GM12801 (cell line): ENCODE results near the gene ELOVL1.

Experiments used
- TF ChIP-seq, protein P1 (sequence below): IDR thresholded peaks from one replicate; pipeline ENCODE4 v1.5.1; 2011; ENCODE audit warnings: control low read depth; ENCODE audit not compliant: insufficient read length; ENCODE audit errors: extremely low read depth

Gene ELOVL1

DNA sequence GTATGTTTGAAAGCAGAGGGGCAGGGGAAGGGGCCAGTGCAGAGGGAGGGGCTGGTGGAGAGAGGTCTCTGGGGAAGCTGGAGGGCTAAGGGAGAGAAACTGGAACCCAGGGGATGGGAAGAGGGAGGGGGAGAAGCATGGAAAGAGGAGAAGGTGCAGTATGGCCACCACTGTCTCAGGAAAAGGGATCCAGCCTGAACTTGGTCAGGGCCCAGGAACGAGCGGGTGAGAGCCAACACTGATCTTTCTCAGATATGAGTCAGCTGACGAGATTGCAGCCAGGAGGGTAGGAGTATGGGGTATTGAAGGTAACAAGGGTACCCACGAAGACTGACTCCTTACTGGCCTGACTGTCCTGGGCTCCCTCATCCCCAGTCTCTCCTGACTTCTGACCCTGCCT is 49.0 kb downstream of the ELOVL1 start:
- TF ChIP-seq, protein P1, sequence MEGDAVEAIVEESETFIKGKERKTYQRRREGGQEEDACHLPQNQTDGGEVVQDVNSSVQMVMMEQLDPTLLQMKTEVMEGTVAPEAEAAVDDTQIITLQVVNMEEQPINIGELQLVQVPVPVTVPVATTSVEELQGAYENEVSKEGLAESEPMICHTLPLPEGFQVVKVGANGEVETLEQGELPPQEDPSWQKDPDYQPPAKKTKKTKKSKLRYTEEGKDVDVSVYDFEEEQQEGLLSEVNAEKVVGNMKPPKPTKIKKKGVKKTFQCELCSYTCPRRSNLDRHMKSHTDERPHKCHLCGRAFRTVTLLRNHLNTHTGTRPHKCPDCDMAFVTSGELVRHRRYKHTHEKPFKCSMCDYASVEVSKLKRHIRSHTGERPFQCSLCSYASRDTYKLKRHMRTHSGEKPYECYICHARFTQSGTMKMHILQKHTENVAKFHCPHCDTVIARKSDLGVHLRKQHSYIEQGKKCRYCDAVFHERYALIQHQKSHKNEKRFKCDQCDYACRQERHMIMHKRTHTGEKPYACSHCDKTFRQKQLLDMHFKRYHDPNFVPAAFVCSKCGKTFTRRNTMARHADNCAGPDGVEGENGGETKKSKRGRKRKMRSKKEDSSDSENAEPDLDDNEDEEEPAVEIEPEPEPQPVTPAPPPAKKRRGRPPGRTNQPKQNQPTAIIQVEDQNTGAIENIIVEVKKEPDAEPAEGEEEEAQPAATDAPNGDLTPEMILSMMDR = no peak

DNA sequence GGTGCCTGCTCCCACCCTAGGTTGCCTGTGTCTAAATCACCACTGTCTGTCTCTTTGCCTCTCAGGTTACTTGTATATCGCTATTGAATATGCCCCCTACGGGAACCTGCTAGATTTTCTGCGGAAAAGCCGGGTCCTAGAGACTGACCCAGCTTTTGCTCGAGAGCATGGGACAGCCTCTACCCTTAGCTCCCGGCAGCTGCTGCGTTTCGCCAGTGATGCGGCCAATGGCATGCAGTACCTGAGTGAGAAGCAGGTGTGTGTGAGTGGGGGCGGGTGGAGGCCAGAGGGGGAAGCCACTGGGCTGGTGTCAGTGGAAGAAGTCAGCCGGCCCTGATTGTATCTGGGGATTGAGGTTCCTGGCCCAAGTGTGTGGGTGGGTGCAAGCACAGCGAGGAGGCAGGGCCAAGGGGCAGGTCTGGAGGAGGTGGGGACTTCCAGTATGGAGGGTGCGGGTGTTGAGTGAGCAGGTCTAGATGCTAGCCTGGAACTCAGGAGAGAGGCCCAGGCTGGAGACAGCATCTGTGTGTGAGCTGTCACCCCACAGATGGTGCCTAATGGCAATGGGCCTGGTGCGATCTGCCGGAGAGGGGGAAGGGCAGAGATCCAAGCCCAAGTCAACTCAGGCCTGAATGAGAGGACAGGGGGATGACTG is 49.9 kb downstream of the ELOVL1 start:
- TF ChIP-seq, protein P1 = no peak

DNA sequence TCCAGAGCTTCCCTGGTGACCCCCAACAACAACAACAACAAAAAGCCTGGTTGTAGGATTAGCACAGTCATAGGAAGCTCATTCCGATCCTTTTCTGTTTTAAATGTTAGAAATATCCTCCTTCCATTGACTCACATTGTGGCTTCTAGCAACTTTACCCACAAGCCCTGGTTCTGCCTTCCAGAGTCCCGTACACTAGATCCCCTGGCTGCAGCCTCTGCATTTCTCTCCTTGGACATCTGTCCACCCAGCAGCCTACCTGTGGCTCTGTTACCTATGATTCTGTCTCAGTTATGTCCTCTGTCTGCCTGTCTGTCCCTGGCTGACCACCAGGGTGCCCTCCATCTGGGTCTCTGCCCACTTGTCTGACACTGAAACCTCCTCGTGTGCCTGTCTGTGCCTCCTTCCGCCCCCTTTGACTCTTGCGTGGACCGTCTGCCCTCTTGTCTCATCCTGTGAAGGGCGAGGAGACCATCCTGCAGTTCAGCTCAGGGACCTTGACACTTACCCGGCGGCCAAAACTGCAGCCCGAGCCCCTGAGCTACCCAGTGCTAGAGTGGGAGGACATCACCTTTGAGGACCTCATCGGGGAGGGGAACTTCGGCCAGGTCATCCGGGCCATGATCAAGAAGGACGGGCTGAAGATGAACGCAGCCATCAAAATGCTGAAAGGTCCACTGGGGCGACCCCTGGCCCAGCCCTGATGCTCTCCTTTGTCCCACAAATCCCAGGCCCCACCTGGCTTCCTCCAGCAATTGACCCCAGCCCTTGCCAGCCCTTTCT is 50.9 kb downstream of the ELOVL1 start:
- TF ChIP-seq, protein P1 = no peak

DNA sequence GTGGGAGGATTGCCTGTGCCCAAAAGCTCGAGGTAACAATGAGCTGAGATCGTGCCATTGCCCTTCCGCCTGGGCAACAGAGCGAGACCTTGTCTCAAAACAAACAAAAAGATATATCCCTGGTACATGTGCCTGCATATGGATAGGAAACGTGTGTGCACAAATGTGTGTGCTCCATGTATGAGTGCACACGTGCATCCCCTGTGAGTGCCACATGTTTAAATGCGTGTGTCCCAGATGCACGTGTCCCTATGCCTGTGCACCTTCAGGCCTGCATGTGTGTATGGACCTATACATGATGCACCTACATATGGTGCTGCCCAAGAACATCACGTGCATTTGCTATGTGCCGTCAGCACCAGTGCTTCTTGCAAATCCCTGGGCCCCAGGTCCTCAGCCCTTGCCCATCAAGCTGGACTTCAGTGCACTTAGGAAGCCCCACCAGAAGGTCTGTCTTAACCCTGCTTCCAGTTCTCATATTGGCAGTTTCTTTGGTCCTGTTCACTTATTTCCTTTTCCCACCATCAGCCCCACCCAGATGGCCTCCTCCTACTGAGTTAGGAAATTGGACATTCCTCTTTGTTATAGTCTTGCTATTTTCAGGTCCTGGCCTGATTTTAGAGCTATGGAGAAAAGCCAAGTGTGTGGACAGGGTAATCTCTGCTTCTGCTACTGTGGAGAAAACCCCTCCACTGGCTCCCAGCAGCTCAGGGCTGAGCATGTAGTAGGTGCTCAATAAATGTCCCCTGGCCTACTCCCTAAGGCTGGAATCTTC is 51.7 kb downstream of the ELOVL1 start:
- TF ChIP-seq, protein P1 = no peak

DNA sequence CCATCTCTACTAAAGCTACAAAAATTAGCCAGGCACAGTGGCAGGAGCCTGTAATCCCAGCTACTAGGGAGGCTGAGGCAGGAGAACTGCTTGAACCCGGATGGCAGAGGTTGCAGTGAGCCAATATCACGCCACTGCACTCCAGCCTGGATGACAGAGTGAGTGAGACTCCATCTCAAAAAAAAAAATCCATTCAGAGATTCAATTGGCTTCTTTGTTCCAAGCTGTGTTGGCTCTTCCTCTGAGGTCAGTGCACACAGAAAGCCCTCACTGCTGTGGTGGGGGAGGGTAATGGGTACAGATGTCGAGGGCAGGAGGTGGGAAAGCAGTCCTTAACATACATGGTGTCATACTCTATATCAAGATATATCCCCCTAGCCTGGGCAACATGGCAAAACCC is 52.3 kb downstream of the ELOVL1 start:
- TF ChIP-seq, protein P1 = no peak

DNA sequence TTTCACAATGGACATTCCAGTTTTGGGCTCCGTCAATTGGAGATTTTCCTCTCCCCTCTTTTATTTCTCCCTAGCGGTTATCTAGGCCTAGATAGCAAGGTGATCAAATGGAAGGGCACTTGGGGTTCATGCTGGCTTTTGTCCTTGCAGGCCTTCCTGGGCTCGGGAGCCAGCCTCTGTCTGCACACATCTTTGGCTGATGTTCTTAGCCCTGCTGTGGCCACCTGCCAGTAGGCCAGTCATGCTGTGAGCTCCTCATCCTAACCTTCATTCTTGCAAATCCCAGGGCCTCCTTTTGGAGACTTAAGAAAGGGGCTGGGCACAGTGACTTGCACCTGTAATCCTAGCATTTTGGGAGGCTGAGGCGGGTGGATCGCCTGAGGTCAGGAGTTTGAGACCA is 53.6 kb downstream of the ELOVL1 start:
- TF ChIP-seq, protein P1 = no peak

DNA sequence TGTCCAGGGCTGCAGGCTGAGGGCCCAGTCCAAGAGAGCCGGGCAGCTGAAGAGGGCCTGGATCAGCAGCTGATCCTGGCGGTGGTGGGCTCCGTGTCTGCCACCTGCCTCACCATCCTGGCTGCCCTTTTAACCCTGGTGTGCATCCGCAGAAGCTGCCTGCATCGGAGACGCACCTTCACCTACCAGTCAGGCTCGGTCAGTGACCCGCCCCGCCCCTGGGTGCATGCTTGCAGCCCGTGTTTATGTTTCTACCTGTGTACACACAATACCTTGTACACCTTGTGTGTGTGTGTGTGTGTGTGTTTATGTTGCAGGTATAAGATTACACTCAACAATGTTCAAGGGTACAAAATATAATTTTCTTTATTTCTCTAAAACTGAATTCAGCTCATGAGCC is 54.0 kb downstream of the ELOVL1 start:
- TF ChIP-seq, protein P1 = no peak
